Fibroblast of lung (primary cell): ENCODE results near the gene TMEM212.

Experiments used
- EZH2 ChIP-seq: IDR thresholded peaks from 2 replicates; pipeline ENCODE4 v1.5.1; 2012; ENCODE audit warnings: low read length, control low read depth, mild to moderate bottlenecking; ENCODE audit errors: missing control alignments
- TF ChIP-seq, protein P1 (sequence below), 2 donors: IDR thresholded peaks in 1 of 2; conservative IDR thresholded peaks in 1 of 2; 1 replicate in 1 of 2; 2 replicates in 1 of 2; pipeline ENCODE4 v1.5.1; 2011 to 2012; ENCODE audit warnings: low read length in 2 of 2, control low read depth in 1 of 2, inconsistent platforms in 1 of 2, low read depth in 1 of 2, mild to moderate bottlenecking in 1 of 2

GRCh38 chr3:171812811-171813210, 30.3 kb upstream of the TMEM212 start:
- TF ChIP-seq, protein P1, sequence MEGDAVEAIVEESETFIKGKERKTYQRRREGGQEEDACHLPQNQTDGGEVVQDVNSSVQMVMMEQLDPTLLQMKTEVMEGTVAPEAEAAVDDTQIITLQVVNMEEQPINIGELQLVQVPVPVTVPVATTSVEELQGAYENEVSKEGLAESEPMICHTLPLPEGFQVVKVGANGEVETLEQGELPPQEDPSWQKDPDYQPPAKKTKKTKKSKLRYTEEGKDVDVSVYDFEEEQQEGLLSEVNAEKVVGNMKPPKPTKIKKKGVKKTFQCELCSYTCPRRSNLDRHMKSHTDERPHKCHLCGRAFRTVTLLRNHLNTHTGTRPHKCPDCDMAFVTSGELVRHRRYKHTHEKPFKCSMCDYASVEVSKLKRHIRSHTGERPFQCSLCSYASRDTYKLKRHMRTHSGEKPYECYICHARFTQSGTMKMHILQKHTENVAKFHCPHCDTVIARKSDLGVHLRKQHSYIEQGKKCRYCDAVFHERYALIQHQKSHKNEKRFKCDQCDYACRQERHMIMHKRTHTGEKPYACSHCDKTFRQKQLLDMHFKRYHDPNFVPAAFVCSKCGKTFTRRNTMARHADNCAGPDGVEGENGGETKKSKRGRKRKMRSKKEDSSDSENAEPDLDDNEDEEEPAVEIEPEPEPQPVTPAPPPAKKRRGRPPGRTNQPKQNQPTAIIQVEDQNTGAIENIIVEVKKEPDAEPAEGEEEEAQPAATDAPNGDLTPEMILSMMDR (conservative IDR thresholded peaks at IDR 0.05 in 1 of 2, IDR thresholded peaks at IDR 0.05 in 1 of 2; ENCODE audit: low read depth in 1 of 2, low read length in 2 of 2), result no peak
- TF ChIP-seq EZH2, result no peak
